MG63 (cell line): ENCODE measurements around the gene FILIP1. TPM values are rescaled to one million over a fixed set of nuclear protein-coding genes. Genes with fewer than 3 reads are reported as not detected.
A peak's percentile ranks its signal among the peaks of the same experiment; 100 is the strongest.
"Not testable (repeated sequence)": the region's sequence is repeated elsewhere in the genome, so short reads cannot be mapped to it uniquely, and the experiment has no call there.

Experiments
- DNase-seq: peaks from one replicate; pipeline ENCODE4 v3.0.0-alpha.2; 2020
- H3K27me3 ChIP-seq: fragments of 250-450 bp; sonication (Bioruptor Pico); 2 replicates; pipeline ENCODE4 v1.5.1; 2020; ENCODE audit warnings: mild to moderate bottlenecking, moderate library complexity
- H3K36me3 ChIP-seq: fragments of 250-450 bp; sonication (Bioruptor Pico); 2 replicates; pipeline ENCODE4 v1.5.1; 2020; ENCODE audit warnings: mild to moderate bottlenecking, moderate library complexity
- H3K4me3 ChIP-seq: fragments of 250-450 bp; sonication (Bioruptor Pico); 2 replicates; pipeline ENCODE4 v1.5.1; 2020; ENCODE audit warnings: mild to moderate bottlenecking, moderate library complexity
- H3K9me3 ChIP-seq: fragments of 250-450 bp; sonication (Bioruptor Pico); 2 replicates; pipeline ENCODE4 v1.5.1; 2020; ENCODE audit warnings: mild to moderate bottlenecking, moderate library complexity
- total RNA-seq: library from RNA; depleted of rRNA; stranded (reverse); fragments of >200 nt; shearing (Covaris generic); gene quantifications from 2 replicates; pipeline ENCODE4 v1.2.3, GENCODE V29; 2014; ENCODE audit warnings: low replicate concordance

Gene FILIP1
- total RNA-seq, 1 experiment from 2014 or later = 0.03 TPM

- Histone ChIP-seq H3K4me3 (no peak overlapping the region), H3K36me3 (no peaks in the 10 kb centered on the region), H3K27me3 (no peaks in the 10 kb centered on the region), H3K9me3 (no peaks in the 10 kb centered on the region)
- no peak for DNase-seq
These were observed 13.2 kb downstream of the FILIP1 start for GRCh38 chr6:75480425-75480824.

- Histone ChIP-seq H3K9me3 (no peaks in the 10 kb centered on the region), H3K36me3 (no peaks in the 10 kb centered on the region), H3K4me3 (no peak overlapping the region), H3K27me3 (no peaks in the 10 kb centered on the region)
- no peak for DNase-seq
These were observed 13.9 kb downstream of the FILIP1 start for GRCh38 chr6:75479712-75480111.

- no peaks in the 10 kb centered on the region for H3K27me3 ChIP-seq
- H3K4me3 ChIP-seq = no peak overlapping the region
- H3K36me3 ChIP-seq = no peaks in the 10 kb centered on the region
- DNase-seq = no peak
- no peaks in the 10 kb centered on the region for H3K9me3 ChIP-seq
These were observed 14.7 kb downstream of the FILIP1 start for GRCh38 chr6:75478929-75479328.

- Histone ChIP-seq H3K36me3 (no peaks in the 10 kb centered on the region), H3K9me3 (no peaks in the 10 kb centered on the region), H3K4me3 (no peak overlapping the region), H3K27me3 (no peaks in the 10 kb centered on the region)
- no peak for DNase-seq
These were observed 20.7 kb downstream of the FILIP1 start for GRCh38 chr6:75472885-75473284.

GRCh38 chr6:75467966-75468365, 25.6 kb downstream of the FILIP1 start:
- H3K9me3 ChIP-seq = no peaks in the 10 kb centered on the region
- H3K36me3 ChIP-seq = no peaks in the 10 kb centered on the region
- DNase-seq = no peak
- no peak overlapping the region for H3K4me3 ChIP-seq
- no peaks in the 10 kb centered on the region for H3K27me3 ChIP-seq

- H3K36me3 ChIP-seq = no peaks in the 10 kb centered on the region
- H3K4me3 ChIP-seq = no peak overlapping the region
- H3K9me3 ChIP-seq = no peaks in the 10 kb centered on the region
- no peak for DNase-seq
- H3K27me3 ChIP-seq = no peaks in the 10 kb centered on the region
These were observed 26.3 kb downstream of the FILIP1 start for GRCh38 chr6:75467284-75467683.

GRCh38 chr6:75466636-75467035, 27.0 kb downstream of the FILIP1 start:
- H3K27me3 ChIP-seq = no peaks in the 10 kb centered on the region

GRCh38 chr6:75463908-75464307, 29.7 kb downstream of the FILIP1 start:
- H3K4me3 ChIP-seq = no peak overlapping the region
- H3K27me3 ChIP-seq = no peaks in the 10 kb centered on the region
- H3K36me3 ChIP-seq = no peaks in the 10 kb centered on the region
- no peaks in the 10 kb centered on the region for H3K9me3 ChIP-seq
- DNase-seq = no peak

More at GRCh38 chr6:75466636-75467035, 27.0 kb downstream of the FILIP1 start:
- H3K4me3 ChIP-seq = no peak overlapping the region
- H3K36me3 ChIP-seq = no peaks in the 10 kb centered on the region
- no peaks in the 10 kb centered on the region for H3K9me3 ChIP-seq
- DNase-seq = no peak

- Histone ChIP-seq H3K4me3 (no peak overlapping the region), H3K27me3 (no peaks in the 10 kb centered on the region), H3K9me3 (no peaks in the 10 kb centered on the region), H3K36me3 (no peaks in the 10 kb centered on the region)
- no peak for DNase-seq
These were observed 30.5 kb downstream of the FILIP1 start for GRCh38 chr6:75463061-75463460.

GRCh38 chr6:75460681-75461080, 32.9 kb downstream of the FILIP1 start:
- Histone ChIP-seq H3K36me3 (no peaks in the 10 kb centered on the region), H3K4me3 (no peak overlapping the region), H3K27me3 (no peaks in the 10 kb centered on the region), H3K9me3 (no peaks in the 10 kb centered on the region)
- no peak for DNase-seq

- Histone ChIP-seq H3K27me3 (no peaks in the 10 kb centered on the region), H3K4me3 (no peak overlapping the region), H3K9me3 (no peaks in the 10 kb centered on the region), H3K36me3 (no peaks in the 10 kb centered on the region)
- peak; percentile 50 for DNase-seq
These were observed 34.7 kb downstream of the FILIP1 start for GRCh38 chr6:75458895-75459294.

- H3K4me3 ChIP-seq = no peak overlapping the region
- H3K9me3 ChIP-seq = no peaks in the 10 kb centered on the region; the same call in 1 of the 2 replicates
- no peaks in the 10 kb centered on the region for H3K36me3 ChIP-seq
- no peaks in the 10 kb centered on the region for H3K27me3 ChIP-seq
- no peak for DNase-seq
These were observed 42.7 kb downstream of the FILIP1 start for GRCh38 chr6:75450903-75451302.

- Histone ChIP-seq H3K36me3 (no peaks in the 10 kb centered on the region), H3K27me3 (no peaks in the 10 kb centered on the region), H3K4me3 (no peak overlapping the region), H3K9me3 (no peaks in the 10 kb centered on the region; the same call in 1 of the 2 replicates)
- DNase-seq = peak; percentile 47
These were observed 43.9 kb downstream of the FILIP1 start for GRCh38 chr6:75449630-75450206.

- no peak for DNase-seq
- H3K9me3 ChIP-seq = no peaks in the 10 kb centered on the region; the same call in 1 of the 2 replicates
- no peaks in the 10 kb centered on the region for H3K36me3 ChIP-seq
- no peaks in the 10 kb centered on the region for H3K27me3 ChIP-seq
- H3K4me3 ChIP-seq = no peak overlapping the region
These were observed 47.2 kb downstream of the FILIP1 start for GRCh38 chr6:75446241-75446880.

- H3K27me3 ChIP-seq = no peaks in the 10 kb centered on the region
- no peak for DNase-seq
- H3K4me3 ChIP-seq = no peak overlapping the region
- no peaks in the 10 kb centered on the region; the same call in 1 of the 2 replicates for H3K9me3 ChIP-seq
- H3K36me3 ChIP-seq = no peaks in the 10 kb centered on the region
These were observed 47.9 kb downstream of the FILIP1 start for GRCh38 chr6:75445738-75446137.

- Histone ChIP-seq H3K27me3 (no peaks in the 10 kb centered on the region), H3K9me3 (no peaks in the 10 kb centered on the region; the same call in 1 of the 2 replicates), H3K36me3 (no peaks in the 10 kb centered on the region), H3K4me3 (no peak overlapping the region)
- DNase-seq = no peak
These were observed 48.7 kb downstream of the FILIP1 start for GRCh38 chr6:75444899-75445298.

- H3K27me3 ChIP-seq, H3K9me3 ChIP-seq, DNase-seq, H3K36me3 ChIP-seq, H3K4me3 ChIP-seq: not testable (repeated sequence)
These were observed 51.7 kb downstream of the FILIP1 start for GRCh38 chr6:75441883-75442282.

- H3K9me3 ChIP-seq, H3K4me3 ChIP-seq, H3K27me3 ChIP-seq, DNase-seq, H3K36me3 ChIP-seq: not testable (repeated sequence)
These were observed 52.1 kb downstream of the FILIP1 start for GRCh38 chr6:75441479-75441878.
